ENCODE results near the gene FEM1A.
"Not testable (repeated sequence)": the region's sequence is repeated elsewhere in the genome, so short reads cannot be mapped to it uniquely, and the experiment has no call there.

FEM1A gene

DNA sequence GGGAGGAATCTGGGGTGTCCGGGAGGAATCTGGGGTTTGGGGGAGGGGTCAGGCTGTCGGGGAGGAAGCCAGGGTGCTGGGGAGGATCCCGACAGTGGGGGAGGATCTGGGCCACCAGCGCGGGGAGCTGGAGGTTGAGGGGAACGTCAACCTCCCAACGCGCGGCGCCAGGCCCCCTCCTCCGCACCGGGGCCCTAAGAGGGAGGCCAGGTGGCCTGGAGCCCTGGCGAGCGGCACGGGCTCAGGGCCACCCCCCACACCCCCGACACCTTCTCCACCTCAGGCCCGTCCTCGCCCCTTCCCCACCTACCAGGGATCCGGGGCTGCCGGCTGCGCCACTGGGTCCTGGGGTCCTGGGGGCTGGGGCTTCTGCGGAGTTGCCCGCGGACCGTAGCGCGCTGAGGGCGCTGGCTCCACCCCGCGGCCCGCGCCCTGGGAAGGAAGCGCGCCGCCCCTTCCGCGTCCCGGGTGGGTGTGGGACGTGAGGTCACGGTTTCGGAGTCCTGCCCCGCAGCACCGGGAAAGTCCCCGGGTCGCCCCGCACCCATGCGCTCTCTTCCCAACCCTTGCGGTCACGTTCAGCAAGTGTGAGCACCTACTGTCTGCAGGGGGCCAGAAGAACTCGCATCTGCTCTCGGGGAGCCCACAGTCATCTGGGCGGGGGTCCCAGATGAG is 39.9 kb downstream of the FEM1A start, which contains the start of gene TICAM1:
TICAM1 (minus strand) TSS at position 409 of the 675 bp plus-strand sequence. CDS start 13,335 bp downstream, outside the sequence.
- H3K4me3 ChIP-seq (ENCODE audit: low read length), result peak within 1 kb of the TSS; percentile 82
- DNase-seq (ENCODE audit: low read depth, low spot score), result no peak

DNA sequence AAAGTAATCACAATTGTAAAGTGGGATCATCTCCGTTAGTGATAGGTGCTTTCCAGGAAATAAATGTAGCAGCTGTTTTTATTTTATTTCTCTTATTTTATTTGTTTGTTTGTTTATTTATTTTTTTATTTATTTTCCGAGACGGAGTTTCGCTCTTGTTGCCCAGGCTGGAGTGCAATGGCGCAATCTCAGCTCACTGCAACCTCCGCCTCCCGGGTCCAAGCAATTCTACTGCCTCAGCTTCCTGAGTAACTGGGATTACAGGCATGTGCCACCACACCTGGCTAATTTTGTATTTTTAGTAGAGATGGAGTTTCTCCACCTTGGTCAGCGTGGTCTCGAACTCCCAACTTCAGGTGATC is 40.4 kb downstream of the FEM1A start:
- peak overlapping the region; percentile 82 for H3K4me3 ChIP-seq (ENCODE audit: low read length)
- not testable (repeated sequence) for DNase-seq (ENCODE audit: low read depth, low spot score)

- DNase-seq (ENCODE audit: low read depth, low spot score), result no peak
- no peak overlapping the region for H3K4me3 ChIP-seq (ENCODE audit: low read length)
These were observed 41.2 kb downstream of the FEM1A start for GRCh38 chr19:4832776-4833175.

- no peak overlapping the region for H3K4me3 ChIP-seq (ENCODE audit: low read length)
- no peak for DNase-seq (ENCODE audit: low read depth, low spot score)
These were observed 47.7 kb downstream of the FEM1A start for GRCh38 chr19:4839192-4839591.

GRCh38 chr19:4843647-4843965 is 52.1 kb downstream of the FEM1A start:
- no peak for DNase-seq (ENCODE audit: low read depth, low spot score)
- H3K4me3 ChIP-seq (ENCODE audit: low read length), result no peak overlapping the region

GRCh38 chr19:4844348-4845179 is 53.0 kb downstream of the FEM1A start:
- DNase-seq (ENCODE audit: low read depth, low spot score), result no peak
- H3K4me3 ChIP-seq (ENCODE audit: low read length), result no peak overlapping the region

DNA sequence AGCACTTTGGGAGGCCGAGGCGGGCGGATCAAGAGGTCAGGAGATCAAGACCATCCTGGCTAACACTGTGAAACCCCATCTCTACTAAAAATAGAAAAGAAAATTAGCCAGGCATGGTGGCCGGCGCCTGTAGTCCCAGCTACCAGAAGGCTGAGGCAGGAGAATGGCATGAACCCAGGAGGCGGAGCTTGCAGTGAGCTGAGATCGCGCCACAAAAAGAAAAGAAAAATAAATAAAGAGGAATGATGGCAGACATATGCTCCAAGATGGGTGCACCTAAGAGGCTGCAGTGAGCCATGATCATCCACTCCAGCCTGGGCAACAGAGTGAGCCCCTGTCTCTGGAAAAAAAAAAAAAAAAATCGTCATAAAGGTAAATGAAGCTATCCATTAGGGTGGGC is 54.4 kb downstream of the FEM1A start:
- H3K4me3 ChIP-seq (ENCODE audit: low read length); DNase-seq (ENCODE audit: low read depth, low spot score): not testable (repeated sequence)

DNA sequence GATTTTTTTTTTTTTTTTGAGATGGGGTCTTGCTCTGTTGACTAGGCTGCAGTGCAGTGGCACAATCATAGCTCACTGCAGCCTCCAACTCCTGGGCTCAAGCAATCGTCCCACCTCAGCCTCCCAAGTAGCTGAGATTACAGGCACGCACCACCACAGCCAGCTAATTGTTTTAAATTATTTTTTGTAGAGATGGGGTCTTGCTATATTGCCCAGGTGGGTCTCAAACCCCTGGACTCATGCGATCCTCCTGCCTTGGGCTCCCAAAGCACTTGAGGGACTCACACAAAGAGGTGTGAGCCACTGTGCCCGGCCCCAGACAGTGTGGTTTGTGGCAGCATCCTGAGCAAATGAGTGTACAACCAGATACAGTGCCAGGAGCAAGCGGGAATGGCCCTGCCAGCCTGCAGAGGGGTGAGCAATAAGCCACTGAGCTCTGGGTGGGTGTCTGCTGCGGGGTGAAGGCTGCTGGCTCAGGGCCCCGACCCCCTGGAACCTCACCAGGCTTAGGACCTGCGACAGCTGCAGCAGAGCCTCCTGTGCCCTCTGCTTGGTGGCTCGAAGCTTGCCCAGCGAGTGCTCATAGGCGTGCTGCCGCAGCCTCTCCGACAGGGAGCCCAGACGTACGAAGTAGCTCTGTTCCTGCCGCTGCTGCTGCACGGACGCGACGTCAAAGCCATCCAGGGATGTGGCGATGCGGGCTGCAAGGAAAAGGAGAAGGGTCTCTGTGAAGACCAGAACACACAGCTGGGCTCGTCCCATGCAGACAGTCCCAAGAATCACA is 55.8 kb downstream of the FEM1A start:
- DNase-seq (ENCODE audit: low read depth, low spot score), result no peak
- H3K4me3 ChIP-seq (ENCODE audit: low read length), result no peak overlapping the region

DNA sequence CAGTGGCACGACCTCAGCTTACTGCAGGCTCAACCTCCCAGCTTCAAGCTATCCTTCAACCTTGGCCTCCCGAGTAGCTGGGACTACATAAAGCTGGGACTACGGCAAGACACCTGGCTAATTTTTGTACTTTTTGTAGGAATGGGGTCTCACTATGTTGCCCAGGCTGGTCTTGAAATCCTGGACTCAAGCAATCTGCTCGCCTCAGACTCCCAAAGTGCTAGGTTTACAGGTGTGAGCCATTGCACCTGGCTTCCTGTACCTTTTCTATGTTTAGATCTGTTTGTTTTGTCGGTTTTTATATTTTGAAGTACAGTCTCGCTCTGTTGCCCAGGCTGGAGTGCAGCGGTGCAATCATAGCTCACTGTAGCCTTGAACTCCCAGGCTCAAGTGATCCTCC is 57.5 kb downstream of the FEM1A start:
- DNase-seq (ENCODE audit: low read depth, low spot score), result no peak
- H3K4me3 ChIP-seq (ENCODE audit: low read length), result no peak overlapping the region
